ENCODE measurements around the gene GSG1L.
"Not testable (repeated sequence)": the region's sequence is repeated elsewhere in the genome, so short reads cannot be mapped to it uniquely, and the experiment has no call there.

Gene GSG1L

DNA sequence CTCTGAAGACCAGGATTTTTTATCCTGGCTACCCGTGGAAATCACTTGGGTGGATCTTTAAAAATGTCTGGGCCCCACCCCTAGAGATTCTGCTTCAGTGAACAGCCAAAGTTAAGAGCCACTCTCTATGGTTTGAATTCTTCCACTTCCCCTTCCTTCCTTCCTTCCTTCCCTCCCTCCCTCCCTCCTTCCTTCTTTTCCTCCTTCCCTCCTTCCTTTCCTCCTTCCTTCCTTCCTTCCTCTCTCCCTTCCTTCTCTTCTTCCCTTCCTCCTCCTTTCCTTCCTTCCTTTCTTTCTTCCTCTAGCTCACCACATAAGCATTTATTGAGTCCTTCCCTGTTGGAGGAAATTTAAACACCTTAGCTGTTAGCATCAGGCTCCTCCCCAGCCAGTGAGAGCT lies 310.0 kb downstream of the GSG1L start:
- DNase-seq (ENCODE audit: low spot score): no peak

DNA sequence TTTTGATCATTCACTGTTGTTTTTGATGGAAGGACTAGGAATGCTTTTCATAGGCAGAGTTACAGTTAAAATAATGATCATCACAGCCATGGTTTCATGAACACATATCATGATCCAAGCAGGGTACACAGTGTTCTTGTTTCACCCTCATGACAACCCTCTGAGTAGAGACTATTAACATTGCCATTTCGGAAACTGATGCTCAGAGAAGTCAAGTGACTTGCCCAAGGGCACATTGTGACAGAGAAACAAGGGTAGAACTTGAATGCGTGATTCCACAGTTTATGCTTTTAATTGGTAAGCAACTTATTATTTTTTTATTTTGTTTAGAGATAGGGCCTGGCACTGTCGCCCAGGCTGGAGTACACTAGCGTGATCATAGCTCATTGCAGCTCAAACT lies 311.3 kb downstream of the GSG1L start:
- no peak for DNase-seq (ENCODE audit: low spot score)

- no peak for DNase-seq (ENCODE audit: low spot score)
Measured at GRCh38 chr16:27751676-27752075, 311.8 kb downstream of the GSG1L start.

- no peak for DNase-seq (ENCODE audit: low spot score)
Measured at GRCh38 chr16:27751233-27751632, 312.3 kb downstream of the GSG1L start.

DNA sequence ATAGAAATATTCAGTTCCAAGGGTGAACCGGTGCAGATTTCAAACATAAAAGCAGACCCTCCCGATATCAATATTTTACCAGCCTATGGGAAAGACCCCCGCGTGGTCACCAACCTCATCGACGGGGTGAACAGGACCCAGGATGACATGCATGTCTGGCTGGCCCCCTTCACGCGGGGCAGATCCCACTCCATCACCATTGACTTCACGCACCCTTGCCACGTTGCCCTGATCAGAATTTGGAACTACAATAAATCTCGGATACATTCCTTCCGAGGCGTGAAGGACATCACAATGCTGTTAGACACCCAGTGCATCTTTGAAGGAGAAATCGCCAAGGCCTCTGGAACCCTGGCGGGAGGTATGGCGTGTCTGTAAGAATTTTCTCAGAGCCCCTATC lies 313.6 kb downstream of the GSG1L start:
- DNase-seq (ENCODE audit: low spot score): no peak

DNA sequence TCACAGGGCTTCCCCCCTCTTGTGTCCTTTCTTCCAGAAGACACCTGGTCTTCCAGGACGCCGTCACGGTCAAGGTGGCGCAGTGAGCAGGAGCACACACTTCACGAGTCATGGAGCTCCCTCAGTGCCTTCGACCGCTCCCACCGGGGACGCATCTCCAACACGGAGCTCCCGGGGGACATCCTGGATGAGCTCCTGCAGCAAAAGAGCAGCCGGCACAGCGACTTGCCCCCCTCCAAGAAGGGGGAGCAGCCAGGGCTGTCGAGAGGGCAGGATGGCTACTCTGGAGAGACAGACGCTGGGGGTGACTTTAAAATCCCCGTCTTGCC lies 314.0 kb downstream of the GSG1L start:
- no peak for DNase-seq (ENCODE audit: low spot score)

DNA sequence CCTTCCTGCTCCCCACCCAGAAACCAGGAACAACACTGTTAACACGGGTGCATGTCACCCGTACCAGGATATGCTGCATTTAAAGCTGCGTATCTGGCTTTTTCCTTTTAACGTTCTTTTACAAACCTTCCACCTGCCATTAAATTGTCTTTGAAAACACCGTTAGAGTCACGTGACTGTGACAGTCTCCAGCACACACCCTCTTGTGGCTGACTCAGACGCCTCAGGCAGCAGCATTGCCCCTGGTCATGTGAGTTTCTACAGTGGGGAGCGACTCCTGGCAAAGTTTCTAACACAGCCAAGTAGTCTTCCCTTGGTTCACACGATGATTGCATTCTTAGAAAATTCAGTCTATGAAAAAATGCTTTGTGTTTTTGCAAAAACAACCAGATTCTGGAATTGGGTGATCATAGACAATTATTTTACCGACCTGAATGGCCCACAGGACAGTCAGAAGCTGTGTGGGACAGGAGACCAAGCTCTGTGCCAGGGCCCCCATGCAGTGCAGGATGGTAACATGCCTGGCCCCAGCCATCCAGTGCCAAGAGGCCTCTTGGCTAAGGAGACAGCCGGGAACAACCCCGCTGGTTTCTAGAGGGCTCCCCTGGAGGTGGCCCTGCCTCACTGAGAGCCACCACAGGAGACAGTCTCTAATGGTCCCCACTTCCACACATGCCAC lies 314.5 kb downstream of the GSG1L start:
- DNase-seq (ENCODE audit: low spot score): peak; percentile 55

- no peak for DNase-seq (ENCODE audit: low spot score)
Measured at GRCh38 chr16:27747946-27748345, 315.6 kb downstream of the GSG1L start.

- DNase-seq (ENCODE audit: low spot score): no peak
Measured at GRCh38 chr16:27746076-27746855, 317.2 kb downstream of the GSG1L start.

DNA sequence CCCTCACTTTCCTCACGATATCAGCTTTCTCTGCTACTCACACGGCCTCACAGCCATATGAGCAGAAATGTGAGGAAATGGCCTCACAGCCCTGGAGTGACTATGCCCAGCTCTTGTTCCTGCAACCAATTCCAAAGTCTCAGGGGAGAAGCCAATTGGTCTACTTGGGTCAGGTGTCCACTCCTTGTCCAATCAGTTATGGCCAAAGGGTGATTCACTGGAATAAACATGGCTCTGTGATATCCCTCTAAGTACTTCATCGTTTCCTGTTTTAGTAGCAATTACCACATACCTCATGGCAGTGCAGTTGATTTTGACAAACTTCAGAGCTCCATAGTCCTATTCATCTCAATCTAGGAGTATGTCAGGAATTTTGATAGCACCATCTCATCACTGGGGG lies 318.2 kb downstream of the GSG1L start:
- DNase-seq (ENCODE audit: low spot score): no peak

GRCh38 chr16:27743963-27744362 lies 319.6 kb downstream of the GSG1L start:
- DNase-seq (ENCODE audit: low spot score): no peak

GRCh38 chr16:27743001-27743400 lies 320.5 kb downstream of the GSG1L start:
- DNase-seq (ENCODE audit: low spot score): not testable (repeated sequence)

DNA sequence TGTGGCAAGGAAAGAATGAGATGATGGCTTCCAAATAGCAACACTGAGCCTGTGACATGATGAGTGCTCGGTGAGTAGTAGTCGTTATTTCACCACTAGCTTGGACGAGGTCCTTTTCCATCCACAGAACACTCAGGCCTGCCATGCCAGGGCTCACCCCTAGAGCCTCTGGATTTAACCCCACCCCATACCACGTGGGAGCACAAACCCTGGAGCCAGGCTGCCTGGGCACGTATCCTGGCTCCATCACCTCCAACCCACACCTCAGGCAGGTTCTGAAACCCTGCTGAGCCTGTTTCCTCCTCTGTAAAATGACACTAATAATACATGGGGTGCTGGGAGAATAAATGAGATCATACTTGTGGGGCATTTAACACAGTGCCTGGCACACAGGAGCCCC lies 321.2 kb downstream of the GSG1L start:
- no peak for DNase-seq (ENCODE audit: low spot score)

DNA sequence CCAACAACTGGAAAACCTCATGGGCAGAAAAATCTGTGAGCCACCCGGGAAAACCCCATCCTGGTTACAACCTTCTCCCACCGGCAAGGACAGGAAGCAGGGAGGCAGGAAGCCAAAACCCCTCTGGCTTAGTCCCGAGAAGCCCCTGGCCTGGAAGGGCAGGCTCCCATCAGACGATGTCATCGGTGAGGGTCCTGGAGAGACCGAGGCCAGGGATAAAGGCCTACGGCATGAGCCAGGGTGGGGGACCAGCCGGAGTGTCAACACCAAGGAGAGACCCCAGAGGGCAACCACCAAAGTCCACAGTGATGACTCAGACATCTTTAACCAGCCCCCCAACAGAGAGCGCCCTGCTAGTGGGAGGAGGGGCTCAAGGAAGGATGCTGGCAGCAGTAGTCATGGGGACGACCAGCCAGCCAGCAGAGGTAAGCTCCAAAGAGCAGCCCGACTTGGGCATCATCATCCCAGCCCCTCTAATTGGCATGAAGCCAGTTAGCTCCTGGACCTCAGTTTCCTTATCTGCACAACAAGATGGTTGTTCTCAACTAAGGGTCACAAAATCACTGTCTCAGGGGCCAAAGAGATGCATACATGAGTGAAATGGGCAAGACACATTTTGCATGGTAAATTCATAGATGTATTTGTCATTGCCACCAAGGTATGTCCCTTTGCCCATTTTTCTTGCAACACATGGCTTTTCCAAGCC lies 322.9 kb downstream of the GSG1L start:
- DNase-seq (ENCODE audit: low spot score): no peak

DNA sequence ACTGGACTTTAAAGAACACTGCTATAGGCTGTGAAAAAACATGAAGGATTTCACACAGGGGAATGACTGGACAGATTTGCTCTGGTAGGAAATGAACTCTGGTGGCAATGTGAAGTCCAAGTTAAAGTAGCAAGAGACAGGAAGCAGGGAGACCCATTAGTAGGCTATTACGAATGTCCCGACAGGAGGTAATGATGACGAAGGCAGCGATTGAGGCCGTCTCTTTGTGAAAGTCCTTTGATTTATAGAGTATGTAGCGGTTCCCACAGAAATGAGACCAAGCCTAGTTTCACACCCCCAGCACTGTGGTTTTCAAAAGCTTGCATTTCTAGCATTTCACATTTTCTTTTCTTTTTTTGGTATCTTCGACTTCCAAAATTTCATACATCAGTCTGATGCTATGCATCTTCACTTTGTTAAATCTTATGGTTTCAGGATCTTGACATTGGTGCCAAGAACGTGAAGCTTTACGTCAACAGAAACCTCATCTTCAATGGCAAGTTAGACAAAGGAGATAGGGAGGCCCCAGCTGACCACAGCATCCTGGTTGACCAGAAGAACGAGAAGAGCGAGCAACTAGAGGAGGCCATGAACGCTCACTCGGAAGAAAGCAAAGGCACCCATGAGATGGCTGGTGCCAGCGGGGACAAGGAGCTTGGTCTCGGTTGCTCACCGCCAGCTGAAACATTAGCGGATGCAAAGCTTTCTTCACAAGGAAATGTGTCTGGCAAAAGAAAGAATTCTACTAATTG lies 323.7 kb downstream of the GSG1L start:
- DNase-seq (ENCODE audit: low spot score): no peak

DNA sequence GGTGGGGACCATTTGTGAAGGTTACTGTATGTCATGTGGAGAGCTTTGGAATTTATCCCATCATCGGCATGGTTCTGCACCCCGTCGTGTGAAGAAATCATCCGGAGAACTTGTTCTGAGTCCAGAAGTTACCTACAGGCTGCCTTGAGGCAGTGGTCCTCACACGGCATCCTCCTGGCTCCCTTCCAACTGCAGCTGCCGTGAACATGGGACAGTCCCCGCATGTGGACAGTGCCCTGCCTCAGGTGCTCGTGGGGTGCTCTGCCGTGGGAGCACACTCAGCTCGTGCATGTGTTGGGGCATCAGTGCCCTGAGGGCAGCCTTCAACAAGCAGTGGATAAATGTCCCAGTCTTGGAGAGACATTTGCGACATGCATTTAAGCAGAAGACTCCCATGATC lies 324.9 kb downstream of the GSG1L start:
- DNase-seq (ENCODE audit: low spot score): no peak

All from NAMALWA (cell line).